KMS-11 (cell line): Measurements from ENCODE around the gene GALNT5.

ENCODE experiments used
- H2AFZ ChIP-seq: fragments of 200-600 bp; sonication (generic); 2 replicates; pipeline ENCODE4 v1.6.1; 2016; ENCODE audit warnings: antibody characterized with exemption, mixed run types, low read depth
- H3K27ac ChIP-seq: fragments of 200-600 bp; sonication (generic); 2 replicates; pipeline ENCODE4 v1.6.1; 2016; ENCODE audit warnings: mild to moderate bottlenecking, mixed run types
- H3K27me3 ChIP-seq: fragments of 200-600 bp; sonication (generic); 2 replicates; pipeline ENCODE4 v1.6.1; 2017; ENCODE audit warnings: mild to moderate bottlenecking, low read depth, mixed run types, moderate library complexity; ENCODE audit not compliant: insufficient read depth
- H3K36me3 ChIP-seq: fragments of 200-600 bp; sonication (generic); 2 replicates; pipeline ENCODE4 v1.6.1; 2017; ENCODE audit warnings: mild to moderate bottlenecking, mixed run types; ENCODE audit not compliant: insufficient read depth
- H3K4me1 ChIP-seq: fragments of 200-600 bp; sonication (generic); 2 replicates; pipeline ENCODE4 v1.6.1; 2016; ENCODE audit warnings: mild to moderate bottlenecking, low read depth, mixed run types; ENCODE audit not compliant: poor library complexity, severe bottlenecking
- H3K4me2 ChIP-seq: fragments of 200-600 bp; sonication (generic); 2 replicates; pipeline ENCODE4 v1.7.0; 2016; ENCODE audit warnings: mild to moderate bottlenecking, mixed run types
- H3K4me3 ChIP-seq: fragments of 200-600 bp; sonication (generic); IDR thresholded peaks from 2 replicates; pipeline ENCODE4 v1.6.1; 2017; ENCODE audit warnings: low read depth, low read length, mixed read lengths; ENCODE audit not compliant: insufficient read depth
- H3K79me2 ChIP-seq: fragments of 200-600 bp; sonication (generic); 2 replicates; pipeline ENCODE4 v1.6.1; 2016; ENCODE audit warnings: low read depth, mixed run types; ENCODE audit not compliant: insufficient read depth
- H3K9ac ChIP-seq: fragments of 200-600 bp; sonication (generic); 2 replicates; pipeline ENCODE4 v1.6.1; 2016; ENCODE audit warnings: mild to moderate bottlenecking, mixed run types
- H4K20me1 ChIP-seq: fragments of 200-600 bp; sonication (generic); 2 replicates; pipeline ENCODE4 v1.6.1; 2016; ENCODE audit warnings: mild to moderate bottlenecking, mixed run types; ENCODE audit not compliant: insufficient read depth
- CTCF ChIP-seq: fragments of 200-600 bp; sonication (generic); conservative IDR thresholded peaks from 2 replicates; pipeline ENCODE4 v1.6.1; 2017; ENCODE audit warnings: low read depth, mild to moderate bottlenecking, antibody characterized with exemption, low read length, moderate library complexity, mixed read lengths

The GALNT5 gene

GRCh38 chr2:157362627-157363026, 105.1 kb downstream of the GALNT5 start:
- Histone ChIP-seq H2AFZ (no peak overlapping the region), H3K79me2 (no peaks in the 10 kb centered on the region), H3K4me3 (no peak overlapping the region), H3K9ac (no peak overlapping the region), H3K4me1 (peaks cover 24% of the 10 kb centered on the region), H3K27me3 (no peaks in the 10 kb centered on the region), H3K4me2 (no peak overlapping the region), H3K27ac (no peak overlapping the region), H3K36me3 (peaks cover 2% of the 10 kb centered on the region; the same call in 1 of the 2 replicates), H4K20me1 (no peaks in the 10 kb centered on the region)
- no peak for TF ChIP-seq CTCF

GRCh38 chr2:157363612-157364101, 106.2 kb downstream of the GALNT5 start:
- Histone ChIP-seq H3K9ac (no peak overlapping the region), H3K4me2 (peak overlapping the region; percentile 46)

More at GRCh38 chr2:157363612-157364101, 106.2 kb downstream of the GALNT5 start:
- Histone ChIP-seq H3K79me2 (no peaks in the 10 kb centered on the region), H4K20me1 (no peaks in the 10 kb centered on the region), H3K27me3 (no peaks in the 10 kb centered on the region), H3K27ac (0 out of 2 replicates have a peak overlapping the region, but pooled peaks have one; percentile 1), H2AFZ (no peak overlapping the region), H3K4me1 (peaks cover 24% of the 10 kb centered on the region), H3K4me3 (peak overlapping the region; percentile 31), H3K36me3 (peaks cover 2% of the 10 kb centered on the region; the same call in 1 of the 2 replicates)
- no peak for TF ChIP-seq CTCF
